Measurements from ENCODE around the gene RASAL2.
"Not testable (repeated sequence)": the region's sequence is repeated elsewhere in the genome, so short reads cannot be mapped to it uniquely, and the experiment has no call there.

The RASAL2 gene

GRCh38 chr1:178354816-178355215 lies 260.9 kb downstream of the RASAL2 start:
- no peak for DNase-seq

DNA sequence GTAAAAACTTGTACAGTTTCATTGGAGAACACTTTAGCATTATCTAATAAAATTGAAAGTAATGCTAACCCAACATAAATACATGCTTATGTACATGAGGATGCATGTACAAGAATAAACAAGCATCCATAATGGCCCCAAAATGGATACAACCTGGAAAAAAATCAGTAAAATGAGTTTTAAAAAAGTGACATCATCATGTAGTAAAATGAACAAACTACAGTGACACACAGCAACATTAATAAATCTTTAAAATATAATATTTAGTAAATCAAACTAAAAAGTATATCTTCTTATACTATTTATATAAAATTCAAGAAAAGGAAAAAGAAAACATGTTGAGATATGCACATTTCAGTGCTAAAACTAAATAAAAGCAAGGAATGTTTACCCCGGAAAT lies 262.4 kb downstream of the RASAL2 start:
- no peak for DNase-seq

GRCh38 chr1:178358456-178358855 lies 264.6 kb downstream of the RASAL2 start:
- no peak for DNase-seq

DNA sequence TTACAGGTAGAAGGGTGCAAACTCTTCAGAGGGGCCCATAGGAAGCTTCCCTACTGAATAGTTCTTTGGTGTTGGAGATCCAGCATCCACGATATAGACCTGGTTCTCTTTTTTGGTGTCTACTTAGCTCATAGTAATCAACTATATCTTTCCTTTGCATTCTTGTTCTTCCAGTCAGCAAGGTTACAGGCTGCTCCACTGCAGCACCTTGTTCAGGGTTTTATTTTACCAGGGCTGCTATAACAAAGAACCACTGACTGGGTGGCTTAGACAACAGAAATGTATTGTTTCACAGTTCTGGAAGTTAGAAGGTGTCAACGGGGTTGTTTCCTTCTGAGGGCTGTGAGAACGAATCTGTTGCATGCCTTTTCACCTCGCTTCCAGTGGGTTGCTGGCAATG lies 266.5 kb downstream of the RASAL2 start:
- no peak for DNase-seq

GRCh38 chr1:178361847-178362246 lies 267.9 kb downstream of the RASAL2 start:
- DNase-seq: no peak

DNA sequence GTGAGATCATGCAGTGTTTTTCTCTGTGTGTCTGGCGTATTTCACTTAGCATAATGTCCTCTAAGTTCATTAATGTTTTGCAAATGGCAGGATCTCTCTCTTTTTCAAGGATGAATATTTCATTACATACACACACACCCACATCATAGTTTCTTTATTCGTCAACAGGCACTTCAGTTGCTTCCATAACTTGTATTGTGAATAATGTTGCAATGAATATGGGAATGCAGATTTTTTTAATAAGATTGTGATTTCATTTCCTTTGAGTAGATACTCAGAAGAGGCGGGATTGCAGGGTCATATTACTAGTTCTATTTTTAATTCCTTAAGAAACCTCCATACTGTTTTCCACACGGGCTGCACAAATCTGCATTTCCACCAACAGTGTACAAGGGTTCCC lies 268.8 kb downstream of the RASAL2 start:
- no peak for DNase-seq

- DNase-seq: no peak
Measured at GRCh38 chr1:178364782-178365181, 270.9 kb downstream of the RASAL2 start.

DNA sequence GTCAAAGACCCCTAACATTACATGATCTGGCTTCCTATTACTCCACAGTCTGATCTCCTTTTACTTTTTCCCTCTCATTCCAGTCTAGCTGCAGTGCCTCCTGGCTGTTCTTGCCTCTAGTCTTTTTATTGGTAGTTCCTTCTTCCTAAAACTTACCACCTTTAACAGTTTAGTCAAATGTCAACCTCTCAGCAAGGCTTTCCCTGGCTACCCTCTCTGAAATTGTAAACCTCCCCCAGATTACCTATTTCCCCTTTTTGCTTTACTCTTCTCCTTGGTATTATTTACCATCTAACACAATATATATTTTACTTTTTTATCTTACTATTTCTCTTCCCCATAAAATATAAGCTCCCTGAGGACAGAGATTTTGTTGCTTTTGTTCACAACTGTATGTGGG lies 273.2 kb downstream of the RASAL2 start:
- no peak for DNase-seq

DNA sequence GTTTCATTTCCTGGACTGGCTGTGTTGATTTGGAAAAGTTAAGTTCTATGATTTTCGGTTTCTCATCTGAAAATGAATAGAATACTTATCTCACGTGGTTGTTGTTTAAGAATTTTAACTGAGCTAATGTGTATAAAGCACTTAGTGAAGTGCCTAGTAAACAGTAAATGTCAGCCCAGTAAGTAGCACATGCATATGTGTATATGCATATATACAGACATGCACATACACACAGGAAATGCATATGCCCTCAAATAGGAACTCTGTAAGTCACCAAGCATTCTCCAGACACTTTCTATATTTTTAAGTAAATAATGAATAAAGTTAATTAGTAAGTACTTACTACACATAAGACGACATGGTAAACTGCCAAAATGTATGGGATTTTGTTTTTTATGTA lies 274.3 kb downstream of the RASAL2 start:
- DNase-seq: no peak

GRCh38 chr1:178371235-178371634 lies 277.3 kb downstream of the RASAL2 start:
- no peak for DNase-seq

DNA sequence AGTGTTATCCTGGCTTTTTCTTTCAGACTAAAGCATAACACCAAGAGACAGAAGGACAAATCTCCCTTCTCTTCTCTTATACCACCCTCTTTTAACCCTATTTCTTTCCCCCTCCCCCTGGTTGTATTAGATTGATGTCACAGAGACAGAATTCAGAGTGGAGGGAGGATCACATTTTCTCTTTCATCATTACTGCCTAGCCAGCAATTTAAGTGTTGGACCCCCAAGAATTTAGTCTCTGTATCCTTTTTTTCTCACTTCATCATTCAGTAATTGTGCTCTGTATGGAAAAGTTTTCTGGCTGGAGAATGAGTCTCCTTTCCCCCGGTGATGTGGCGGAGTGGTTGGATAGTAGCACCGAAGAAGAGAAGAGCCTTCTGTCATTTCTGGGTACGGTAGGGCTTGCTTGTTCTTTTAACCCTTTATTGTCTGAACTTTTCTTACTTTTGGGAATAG lies 278.1 kb downstream of the RASAL2 start:
- DNase-seq: no peak

GRCh38 chr1:178374016-178374415 lies 280.1 kb downstream of the RASAL2 start:
- DNase-seq: no peak

- DNase-seq: no peak
Measured at GRCh38 chr1:178376008-178376407, 282.1 kb downstream of the RASAL2 start.

- no peak for DNase-seq
Measured at GRCh38 chr1:178379807-178380206, 285.9 kb downstream of the RASAL2 start.

GRCh38 chr1:178382372-178382771 lies 288.5 kb downstream of the RASAL2 start:
- DNase-seq: no peak

GRCh38 chr1:178385662-178386061 lies 291.8 kb downstream of the RASAL2 start:
- DNase-seq: no peak

DNA sequence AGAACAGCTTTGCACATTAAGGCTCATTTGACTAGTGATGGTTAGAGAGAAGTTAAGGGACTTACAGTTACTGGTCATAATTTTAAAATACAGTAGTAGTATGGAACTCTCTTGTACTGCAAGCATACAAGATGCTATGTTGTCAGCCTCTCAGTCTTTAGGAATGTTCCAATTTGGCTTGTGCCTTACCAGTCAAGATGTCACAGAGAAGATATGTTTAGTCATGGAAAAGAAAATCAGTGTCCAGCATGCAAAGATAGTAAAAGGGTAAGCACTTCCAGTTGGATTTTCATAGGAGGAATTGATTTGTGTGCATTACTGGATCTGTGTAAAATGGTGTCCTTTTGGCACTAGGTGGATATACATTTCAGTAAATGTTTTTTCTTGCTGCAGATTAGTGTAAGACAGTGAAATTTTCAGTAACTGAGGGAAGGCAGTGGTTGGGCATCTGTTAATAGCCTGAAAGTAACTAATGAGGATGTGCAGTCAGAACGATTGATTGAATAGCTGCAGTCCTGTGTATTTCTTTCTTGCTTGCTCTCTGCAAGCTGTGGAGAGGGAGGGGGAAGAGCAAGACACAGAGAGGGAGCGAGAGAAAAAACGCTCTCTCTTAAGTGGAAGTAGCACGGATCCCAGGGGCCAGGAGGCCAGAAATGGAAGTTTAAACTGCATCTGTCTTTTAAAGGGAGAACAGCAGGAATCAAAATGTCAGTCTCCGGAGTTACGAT lies 294.7 kb downstream of the RASAL2 start:
- no peak for DNase-seq

DNA sequence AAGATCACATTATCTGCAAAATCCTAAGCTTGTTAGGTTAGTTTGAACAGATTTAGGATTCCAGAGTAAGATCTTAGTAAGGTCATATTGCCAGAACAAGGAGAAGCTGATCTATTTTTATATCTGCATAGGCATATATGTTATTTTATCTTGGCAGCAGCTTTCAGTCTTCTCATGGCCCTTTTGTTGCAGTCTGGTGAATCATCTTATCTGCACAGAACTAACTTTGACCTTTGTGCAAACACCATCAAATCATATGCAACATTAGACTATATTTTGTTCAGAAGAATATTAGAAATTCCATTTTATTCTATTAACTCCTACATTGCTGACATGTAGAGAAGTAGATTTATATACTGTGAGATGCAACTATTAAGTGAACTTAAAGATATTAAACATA lies 295.5 kb downstream of the RASAL2 start:
- no peak for DNase-seq

- DNase-seq: not testable (repeated sequence)
Measured at GRCh38 chr1:178390280-178390679, 296.4 kb downstream of the RASAL2 start.

- DNase-seq: no peak
Measured at GRCh38 chr1:178393370-178393769, 299.5 kb downstream of the RASAL2 start.

DNA sequence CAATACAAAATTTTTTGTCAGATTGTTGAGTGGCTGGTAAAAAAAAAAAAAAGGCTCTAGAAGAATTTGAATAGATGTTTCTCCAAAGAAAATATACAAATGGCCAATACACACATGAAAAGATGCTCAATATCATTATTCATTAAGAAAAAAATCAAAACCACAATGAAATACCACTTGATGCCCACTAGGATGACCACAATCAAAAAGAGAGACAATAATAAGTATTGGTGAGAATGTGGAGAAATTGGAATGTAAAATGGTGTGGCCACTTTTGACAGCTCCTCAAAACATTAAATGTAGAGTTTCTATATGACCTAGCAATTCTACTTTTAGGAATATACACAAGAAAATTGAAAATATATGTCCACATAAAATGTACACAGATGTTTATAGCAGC lies 302.9 kb downstream of the RASAL2 start:
- no peak for DNase-seq

DNA sequence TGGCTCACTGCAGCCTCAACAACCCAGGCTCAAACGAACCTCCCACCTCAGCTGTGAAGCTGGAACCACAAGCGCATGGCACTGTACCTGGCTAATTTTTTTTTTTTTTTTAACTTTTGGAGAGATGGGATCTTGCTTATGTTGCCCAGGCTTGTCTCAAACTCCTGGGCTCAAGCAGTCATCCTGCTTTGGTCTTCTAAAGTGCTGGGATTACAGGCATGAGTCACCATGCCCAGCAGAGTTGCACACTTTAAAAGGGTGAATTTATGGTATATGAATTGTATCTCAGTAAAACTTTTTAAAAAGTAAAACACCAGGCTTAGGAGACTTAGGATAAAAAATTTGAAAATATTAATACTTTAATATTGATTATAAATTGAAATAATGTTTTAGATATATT lies 303.8 kb downstream of the RASAL2 start:
- DNase-seq: no peak

DNA sequence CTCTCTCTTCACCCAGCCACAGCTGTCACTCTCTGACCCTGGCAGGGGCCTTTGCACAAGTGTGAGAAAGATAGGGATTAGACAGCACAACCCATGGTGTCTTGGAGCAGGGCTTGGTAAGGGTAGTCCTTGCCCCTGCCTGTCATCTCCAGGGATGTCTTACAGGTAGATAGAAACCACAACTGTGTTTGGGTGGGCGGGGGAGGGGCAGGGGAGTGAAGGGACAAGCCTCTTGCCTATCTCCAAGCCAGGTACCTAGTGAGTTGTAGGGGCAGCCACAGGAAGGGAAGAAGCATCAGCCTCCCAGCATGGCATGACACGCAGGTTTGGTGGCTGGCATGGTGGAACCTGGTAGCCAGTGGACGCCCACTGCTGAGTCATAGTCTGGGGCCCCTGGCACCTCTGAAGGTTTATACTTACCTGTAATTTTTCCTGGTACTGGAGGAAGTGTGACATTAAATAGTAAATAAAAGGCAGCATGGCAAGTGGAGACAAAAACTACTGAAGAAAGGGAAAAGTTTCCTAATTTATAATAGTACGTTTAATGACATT lies 305.3 kb downstream of the RASAL2 start:
- DNase-seq: no peak

GRCh38 chr1:178405137-178405536 lies 311.2 kb downstream of the RASAL2 start:
- no peak for DNase-seq

DNA sequence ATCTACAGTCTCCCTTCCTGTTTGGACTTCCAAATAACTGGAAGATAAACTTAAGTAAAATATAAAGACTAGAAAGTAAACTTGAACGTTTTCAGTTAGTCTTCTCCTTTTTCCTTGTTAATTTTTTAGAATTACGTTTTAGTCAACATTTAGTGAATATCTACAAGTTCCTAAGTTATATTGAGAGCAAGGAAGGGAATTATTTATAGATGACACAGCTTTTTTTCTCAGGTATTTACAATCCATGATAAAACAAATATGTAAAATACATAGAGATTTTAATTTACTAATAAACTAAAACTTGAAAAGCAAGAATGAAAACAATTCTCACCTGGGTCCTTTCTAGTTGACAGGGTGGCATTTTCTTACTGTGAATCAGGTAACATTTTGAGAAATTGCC lies 313.3 kb downstream of the RASAL2 start:
- DNase-seq: no peak
